Loucy (cell line): ENCODE data around the gene ZFY.

Experiments
- CTCF ChIP-seq: fragments of 200-600 bp; sonication (generic); conservative IDR thresholded peaks from 2 replicates; pipeline ENCODE4 v1.5.1; 2014; ENCODE audit warnings: mild to moderate bottlenecking, antibody characterized with exemption, low read length
- EZH2phosphoT487 ChIP-seq: fragments of 200-600 bp; IDR thresholded peaks from 2 replicates; pipeline ENCODE4 v1.6.1; 2018; ENCODE audit warnings: antibody characterized with exemption, mild to moderate bottlenecking, moderate library complexity, borderline replicate concordance

GRCh38 chrY:2984491-2984890, 49.3 kb downstream of the ZFY start:
- TF ChIP-seq CTCF: no peak
- TF ChIP-seq EZH2phosphoT487: no peak
